ENCODE results near the gene PIH1D1. TPM values are rescaled to one million over a fixed set of nuclear protein-coding genes. Genes with fewer than 3 reads are reported as not detected.
A peak's percentile ranks its signal among the peaks of the same experiment; 100 is the strongest.

Gene PIH1D1
- total RNA-seq, 4 donors from 2014 or later = 82.0 to 124 (median 104) TPM

DNA sequence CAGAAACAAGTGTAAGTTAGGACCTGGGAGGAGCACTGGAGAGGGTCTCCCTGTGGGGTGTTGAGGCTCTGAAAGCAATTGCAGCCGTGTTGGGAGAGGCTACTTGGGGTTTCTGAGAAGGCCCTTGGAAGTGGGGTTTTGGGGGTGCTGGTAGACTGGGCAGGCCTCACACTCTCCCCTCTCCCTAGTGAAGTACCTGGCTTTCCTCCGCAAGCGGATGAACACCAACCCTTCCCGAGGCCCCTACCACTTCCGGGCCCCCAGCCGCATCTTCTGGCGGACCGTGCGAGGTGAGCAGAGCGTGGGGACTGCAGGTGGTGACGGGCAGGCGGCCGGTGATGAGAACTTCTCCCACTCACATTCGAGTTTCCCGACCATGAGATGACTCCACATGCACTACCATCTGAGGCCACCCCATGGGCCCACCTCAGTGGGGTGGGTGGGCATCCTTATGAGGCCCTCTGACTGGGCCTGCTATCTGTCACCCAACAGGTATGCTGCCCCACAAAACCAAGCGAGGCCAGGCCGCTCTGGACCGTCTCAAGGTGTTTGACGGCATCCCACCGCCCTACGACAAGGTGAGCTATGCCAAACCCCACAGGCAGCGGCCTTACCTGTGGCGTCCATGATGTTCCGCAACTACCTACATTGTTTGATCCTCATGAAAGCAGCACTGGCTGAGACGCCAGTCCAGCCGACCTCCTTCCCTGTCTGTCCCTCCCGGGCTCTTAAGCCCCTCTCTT lies 38.8 kb upstream of the PIH1D1 start:
- WGBS = 95% methylated on average over 23 of the region's 27 CpGs
- peak overlapping the region; percentile 89 for H3K4me3 ChIP-seq

DNA sequence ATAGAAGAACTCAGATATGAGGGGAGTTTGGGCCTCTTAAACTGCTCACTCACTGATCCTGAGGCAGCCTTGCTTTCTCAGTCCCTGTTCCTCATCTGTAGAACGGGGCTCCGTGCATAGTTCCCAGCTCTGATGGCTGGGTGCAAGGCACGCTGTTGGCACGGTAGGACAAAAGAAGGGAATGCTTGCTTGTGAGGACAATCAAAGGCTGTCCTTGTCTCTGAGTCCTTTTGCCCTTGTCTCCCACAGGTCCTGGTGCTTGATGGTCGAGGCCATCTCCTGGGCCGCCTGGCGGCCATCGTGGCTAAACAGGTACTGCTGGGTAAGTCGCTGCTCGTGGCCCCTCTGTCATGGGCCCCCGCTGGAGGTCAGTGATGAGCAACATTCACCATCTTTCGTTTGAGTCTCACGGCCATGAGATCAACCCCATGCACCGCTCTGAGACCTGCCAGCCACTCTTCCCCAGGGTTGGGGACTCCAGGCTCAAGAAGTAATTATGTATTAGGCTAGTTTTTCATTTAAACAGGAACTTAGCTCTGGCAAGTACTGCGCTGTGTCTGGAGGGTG lies 38.1 kb upstream of the PIH1D1 start:
- WGBS = 66% methylated on average over 13 of the region's 15 CpGs
- H3K4me3 ChIP-seq = peak overlapping the region; percentile 89
- H3K9me3 ChIP-seq = no peaks in the 10 kb centered on the region
- DNase-seq (ENCODE audit: low spot score in 2 of 2) = no peak
- no peaks in the 10 kb centered on the region for H3K27me3 ChIP-seq
- peak overlapping the region; percentile 92 for H3K27ac ChIP-seq
- peaks cover 38% of the 10 kb centered on the region for H3K36me3 ChIP-seq
- peaks cover 30% of the 10 kb centered on the region for H3K4me1 ChIP-seq
- no peak for TF ChIP-seq EP300 (IDR thresholded peaks at IDR 0.05)
- TF ChIP-seq POLR2A (IDR thresholded peaks at IDR 0.05) = no peak
- no peak for TF ChIP-seq POLR2AphosphoS5 (IDR thresholded peaks at IDR 0.05)
- TF ChIP-seq, protein P1, sequence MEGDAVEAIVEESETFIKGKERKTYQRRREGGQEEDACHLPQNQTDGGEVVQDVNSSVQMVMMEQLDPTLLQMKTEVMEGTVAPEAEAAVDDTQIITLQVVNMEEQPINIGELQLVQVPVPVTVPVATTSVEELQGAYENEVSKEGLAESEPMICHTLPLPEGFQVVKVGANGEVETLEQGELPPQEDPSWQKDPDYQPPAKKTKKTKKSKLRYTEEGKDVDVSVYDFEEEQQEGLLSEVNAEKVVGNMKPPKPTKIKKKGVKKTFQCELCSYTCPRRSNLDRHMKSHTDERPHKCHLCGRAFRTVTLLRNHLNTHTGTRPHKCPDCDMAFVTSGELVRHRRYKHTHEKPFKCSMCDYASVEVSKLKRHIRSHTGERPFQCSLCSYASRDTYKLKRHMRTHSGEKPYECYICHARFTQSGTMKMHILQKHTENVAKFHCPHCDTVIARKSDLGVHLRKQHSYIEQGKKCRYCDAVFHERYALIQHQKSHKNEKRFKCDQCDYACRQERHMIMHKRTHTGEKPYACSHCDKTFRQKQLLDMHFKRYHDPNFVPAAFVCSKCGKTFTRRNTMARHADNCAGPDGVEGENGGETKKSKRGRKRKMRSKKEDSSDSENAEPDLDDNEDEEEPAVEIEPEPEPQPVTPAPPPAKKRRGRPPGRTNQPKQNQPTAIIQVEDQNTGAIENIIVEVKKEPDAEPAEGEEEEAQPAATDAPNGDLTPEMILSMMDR (IDR thresholded peaks at IDR 0.05) = no peak

More for the DNA sequence above, 38.8 kb upstream of the PIH1D1 start:
- Histone ChIP-seq H3K4me1 (peaks cover 34% of the 10 kb centered on the region), H3K9me3 (no peaks in the 10 kb centered on the region), H3K27ac (peak overlapping the region; percentile 92), H3K27me3 (no peaks in the 10 kb centered on the region), H3K36me3 (peaks cover 38% of the 10 kb centered on the region)
- DNase-seq (ENCODE audit: low spot score in 2 of 2) = no peak
- TF ChIP-seq EP300 (IDR thresholded peaks at IDR 0.05) = no peak
- no peak for TF ChIP-seq POLR2A (IDR thresholded peaks at IDR 0.05)
- TF ChIP-seq, protein P1 (IDR thresholded peaks at IDR 0.05) = no peak
- TF ChIP-seq POLR2AphosphoS5 (IDR thresholded peaks at IDR 0.05) = no peak

DNA sequence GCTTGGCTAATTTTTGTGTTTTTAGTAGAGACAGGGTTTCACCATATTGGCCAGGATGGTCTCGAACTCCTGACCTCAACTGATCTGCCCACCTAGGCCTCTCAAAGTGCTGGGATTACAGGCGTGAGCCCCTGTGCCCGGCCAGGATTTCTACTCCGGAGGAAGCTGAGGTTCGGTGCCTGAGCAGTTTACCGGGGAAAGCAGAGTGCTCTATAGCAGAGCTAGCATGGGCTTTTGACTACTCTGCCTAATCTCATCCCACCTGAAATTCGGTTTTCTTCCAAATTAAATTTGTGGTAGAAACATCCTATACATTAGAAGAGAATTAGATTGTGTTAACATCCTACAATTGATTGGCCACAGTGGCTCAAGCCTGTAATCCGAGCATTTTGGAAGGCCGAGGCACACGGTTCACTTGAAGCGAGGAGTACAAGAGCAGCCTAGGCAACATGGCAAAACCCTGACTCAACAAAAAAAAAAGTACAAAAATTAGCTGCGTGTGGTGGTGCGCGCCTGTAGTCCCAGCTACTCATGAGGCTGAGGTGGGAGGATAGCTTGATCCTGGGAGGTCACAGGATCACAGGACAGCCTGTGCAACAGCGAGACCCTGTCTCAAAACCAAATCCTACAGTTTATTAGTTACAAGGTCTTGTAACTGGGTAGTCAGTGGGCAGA lies 37.4 kb upstream of the PIH1D1 start:
- Histone ChIP-seq H3K9me3 (no peaks in the 10 kb centered on the region), H3K27ac (peak overlapping the region; percentile 92), H3K36me3 (peaks cover 38% of the 10 kb centered on the region), H3K4me1 (peaks cover 30% of the 10 kb centered on the region), H3K4me3 (peak overlapping the region; percentile 89), H3K27me3 (no peaks in the 10 kb centered on the region)
- TF ChIP-seq POLR2AphosphoS5 (IDR thresholded peaks at IDR 0.05) (no peak), POLR2A (IDR thresholded peaks at IDR 0.05) (no peak), EP300 (IDR thresholded peaks at IDR 0.05) (no peak)
- TF ChIP-seq, protein P1 (IDR thresholded peaks at IDR 0.05) = no peak
- DNase-seq (ENCODE audit: low spot score in 2 of 2) = no peak
- WGBS = 17% methylated on average over 15 of the region's 15 CpGs

DNA sequence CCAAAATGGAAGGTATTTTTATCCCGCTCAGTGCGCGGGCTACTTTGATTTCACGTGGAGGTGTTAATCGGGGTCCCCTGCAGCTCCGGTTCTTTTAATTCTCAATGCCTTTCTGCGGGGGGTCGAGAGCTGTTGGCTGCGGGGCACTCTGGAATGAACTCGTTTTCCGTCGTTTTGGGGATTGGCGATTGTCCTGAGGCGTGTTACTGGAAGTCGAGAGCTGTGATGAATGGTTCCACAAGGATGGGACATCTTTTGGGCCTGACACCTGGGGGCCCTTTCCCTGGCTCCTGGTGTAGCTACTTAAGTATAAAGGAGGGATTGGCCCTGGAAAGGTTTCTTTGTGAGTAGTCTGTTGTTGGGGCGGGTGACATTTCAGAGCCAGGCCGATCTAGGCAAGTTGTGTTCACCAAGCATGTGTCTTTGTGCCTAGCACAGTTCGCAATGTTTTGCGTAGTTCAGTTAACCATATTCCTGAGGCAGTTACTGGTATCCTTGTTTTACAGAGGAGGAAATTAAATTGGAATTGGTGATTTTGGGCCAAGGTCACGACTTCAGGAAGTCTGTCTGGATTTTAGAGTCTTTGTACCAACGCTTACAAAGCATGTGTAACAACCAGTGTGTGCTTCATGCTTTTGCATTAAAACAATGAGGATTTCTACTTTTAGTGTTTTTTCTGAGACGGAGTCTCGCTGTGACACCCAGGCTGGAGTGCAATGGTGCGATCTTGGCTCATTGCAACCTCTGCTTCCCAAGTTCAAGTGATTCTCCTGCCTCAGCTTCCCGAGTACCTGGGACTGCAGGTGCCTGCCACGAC lies 36.6 kb upstream of the PIH1D1 start:
- H3K27ac ChIP-seq = peak overlapping the region; percentile 92
- TF ChIP-seq POLR2A (IDR thresholded peaks at IDR 0.05) (no peak), POLR2AphosphoS5 (IDR thresholded peaks at IDR 0.05) (no peak), EP300 (IDR thresholded peaks at IDR 0.05) (no peak)
- TF ChIP-seq, protein P1 (IDR thresholded peaks at IDR 0.05) = no peak
- under 1% methylated on average over 23 of the region's 26 CpGs for WGBS
- H3K9me3 ChIP-seq = no peaks in the 10 kb centered on the region
- H3K4me3 ChIP-seq = peak overlapping the region; percentile 89
- no peak for DNase-seq (ENCODE audit: low spot score in 2 of 2)
- H3K4me1 ChIP-seq = peaks cover 30% of the 10 kb centered on the region
- no peaks in the 10 kb centered on the region for H3K27me3 ChIP-seq
- peaks cover 40% of the 10 kb centered on the region for H3K36me3 ChIP-seq

Data from suprapubic skin (tissue), 4 donors.